H9 (cell line): ENCODE measurements around the gene SUSD2. TPM values are rescaled to one million over a fixed set of nuclear protein-coding genes. Genes with fewer than 3 reads are reported as not detected.

Source experiments
- DNase-seq: peaks from one replicate; pipeline ENCODE4 v3.0.0-alpha.2; 2017
- H2AFZ ChIP-seq: one replicate; pipeline ENCODE4 v1.6.1; 2013; ENCODE audit warnings: mild to moderate bottlenecking, low read length, control low read depth, moderate library complexity
- H2AK5ac ChIP-seq: 2 replicates; pipeline ENCODE4 v1.6.1; 2013; ENCODE audit warnings: low read length, control low read depth, mixed read lengths; ENCODE audit not compliant: insufficient read length
- H2BK120ac ChIP-seq: one replicate; pipeline ENCODE4 v1.6.1; 2013; ENCODE audit warnings: low read depth, mild to moderate bottlenecking, low read length, control low read depth, inconsistent platforms; ENCODE audit not compliant: poor library complexity, severe bottlenecking
- H2BK12ac ChIP-seq: 2 replicates; pipeline ENCODE4 v1.6.1; 2013; ENCODE audit warnings: low read length, control low read depth, mixed read lengths, low read depth; ENCODE audit not compliant: insufficient read length
- H2BK15ac ChIP-seq: 2 replicates; pipeline ENCODE4 v1.6.1; 2013; ENCODE audit warnings: low read depth, low read length, control low read depth
- H2BK20ac ChIP-seq: one replicate; pipeline ENCODE4 v1.6.1; 2013; ENCODE audit warnings: low read depth, mild to moderate bottlenecking, low read length, control low read depth, inconsistent platforms; ENCODE audit not compliant: poor library complexity, severe bottlenecking
- H2BK5ac ChIP-seq: 2 replicates; pipeline ENCODE4 v1.6.1; 2013; ENCODE audit warnings: low read length, control low read depth, mixed read lengths; ENCODE audit not compliant: insufficient read length
- H3K14ac ChIP-seq: 2 replicates; pipeline ENCODE4 v1.6.1; 2013; ENCODE audit warnings: low read length, control low read depth; ENCODE audit not compliant: insufficient read depth
- H3K18ac ChIP-seq: 2 replicates; pipeline ENCODE4 v1.6.1; 2013; ENCODE audit warnings: low read depth, mild to moderate bottlenecking, mixed read lengths, low read length, control low read depth; ENCODE audit not compliant: insufficient read length
- H3K23ac ChIP-seq: 2 replicates; pipeline ENCODE4 v1.6.1; 2013; ENCODE audit warnings: low read length, control low read depth, mixed read lengths, low read depth; ENCODE audit not compliant: insufficient read length
- H3K23me2 ChIP-seq: 2 replicates; pipeline ENCODE4 v1.6.1; 2013; ENCODE audit warnings: low read depth, mild to moderate bottlenecking, mixed read lengths, low read length, control low read depth; ENCODE audit not compliant: insufficient read length, poor library complexity, severe bottlenecking
- H3K27ac ChIP-seq: 2 replicates; pipeline ENCODE4 v1.5.1; 2013; ENCODE audit warnings: low read length, control low read depth, mixed read lengths, low read depth; ENCODE audit not compliant: insufficient read length
- H3K27me3 ChIP-seq: 2 replicates; pipeline ENCODE4 v1.6.1; 2013; ENCODE audit warnings: low read length, control low read depth, inconsistent platforms; ENCODE audit not compliant: insufficient read depth
- H3K4ac ChIP-seq: 2 replicates; pipeline ENCODE4 v1.6.1; 2013; ENCODE audit warnings: low read depth, mild to moderate bottlenecking, control low read depth, inconsistent platforms, low read length, moderate library complexity
- H3K4me1 ChIP-seq: 2 replicates; pipeline ENCODE4 v1.6.1; 2013; ENCODE audit warnings: low read length, control low read depth, inconsistent platforms; ENCODE audit not compliant: insufficient read depth
- H3K4me2 ChIP-seq: 2 replicates; pipeline ENCODE4 v1.6.1; 2013; ENCODE audit warnings: low read length, control low read depth, mixed read lengths; ENCODE audit not compliant: insufficient read length, insufficient read depth
- H3K56ac ChIP-seq: 2 replicates; pipeline ENCODE4 v1.6.1; 2013; ENCODE audit warnings: low read depth, mild to moderate bottlenecking, mixed read lengths, low read length, control low read depth; ENCODE audit not compliant: insufficient read length
- H3K79me1 ChIP-seq: 2 replicates; pipeline ENCODE4 v1.6.1; 2013; ENCODE audit warnings: low read depth, mild to moderate bottlenecking, moderate library complexity, low read length, control low read depth, inconsistent platforms; ENCODE audit not compliant: insufficient read depth, poor library complexity, severe bottlenecking
- H3K79me2 ChIP-seq: 2 replicates; pipeline ENCODE4 v1.6.1; 2013; ENCODE audit warnings: low read length, control low read depth, inconsistent platforms; ENCODE audit not compliant: insufficient read depth
- H3K9ac ChIP-seq: 2 replicates; pipeline ENCODE4 v1.6.1; 2013; ENCODE audit warnings: low read length, control low read depth, mixed read lengths; ENCODE audit not compliant: insufficient read length; ENCODE audit errors: extremely low read depth
- H3K9me3 ChIP-seq: one replicate; pipeline ENCODE4 v1.6.1; 2013; ENCODE audit warnings: low read depth, low read length, inconsistent platforms; ENCODE audit not compliant: control insufficient read depth
- H3T11ph ChIP-seq: one replicate; pipeline ENCODE4 v1.6.1; 2013; ENCODE audit warnings: mild to moderate bottlenecking, low read length, control low read depth, inconsistent platforms
- H4K20me1 ChIP-seq: one replicate; pipeline ENCODE4 v1.6.1; 2013; ENCODE audit not compliant: control insufficient read depth, insufficient read length, insufficient read depth
- H4K5ac ChIP-seq: 2 replicates; pipeline ENCODE4 v1.6.1; 2013; ENCODE audit warnings: low read depth, mild to moderate bottlenecking, mixed read lengths, low read length, control low read depth; ENCODE audit not compliant: insufficient read length
- H4K8ac ChIP-seq: replicated peaks from 2 replicates; pipeline ENCODE4 v1.6.1; 2013; ENCODE audit warnings: low read length, control low read depth, mixed read lengths, low read depth; ENCODE audit not compliant: insufficient read length
- H4K91ac ChIP-seq: 2 replicates; pipeline ENCODE4 v1.6.1; 2013; ENCODE audit warnings: low read depth, mild to moderate bottlenecking, moderate library complexity, mixed read lengths, low read length, control low read depth; ENCODE audit not compliant: insufficient read length
- H3K27ac Mint-ChIP-seq, 3 experiments: 2 replicates in 2 of 3; 3 replicates in 1 of 3; pipeline ENCODE4 v1.8.0; 2020 to 2021; ENCODE audit warnings: mixed read lengths in 3 of 3, mild to moderate bottlenecking in 1 of 3, moderate library complexity in 1 of 3
- H3K27me3 Mint-ChIP-seq: 2 replicates; pipeline ENCODE4 v1.8.0; 2021; ENCODE audit warnings: low read depth, mild to moderate bottlenecking, moderate library complexity, mixed read lengths
- H3K36me3 Mint-ChIP-seq, 3 experiments: 2 replicates in 2 of 3; 3 replicates in 1 of 3; pipeline ENCODE4 v1.8.0; 2020 to 2021; ENCODE audit warnings: low read depth in 3 of 3, mixed read lengths in 3 of 3; ENCODE audit not compliant: insufficient read depth in 1 of 3
- H3K4me1 Mint-ChIP-seq, 2 experiments: 2 replicates each; pipeline ENCODE4 v1.8.0; 2020; ENCODE audit warnings: mixed read lengths in 2 of 2
- H3K4me3 Mint-ChIP-seq, 2 experiments: 2 replicates in 1 of 2; 3 replicates in 1 of 2; pipeline ENCODE4 v1.8.0; 2020 to 2021; ENCODE audit warnings: mild to moderate bottlenecking in 2 of 2, mixed read lengths in 2 of 2, moderate library complexity in 1 of 2
- H3K9me3 Mint-ChIP-seq, 2 experiments: 2 replicates in 1 of 2; 3 replicates in 1 of 2; pipeline ENCODE4 v1.8.0; 2020; ENCODE audit warnings: mild to moderate bottlenecking in 2 of 2, mixed read lengths in 2 of 2, moderate library complexity in 1 of 2
- WGBS: extraction: QIAGEN DNeasy Blood & Tissue Kit; methylation state at CpG from one replicate; pipeline ENCODE4 v1.1.7; 2013; ENCODE audit warnings: missing lambda C conversion rate, low lambda C conversion rate, mixed read lengths; ENCODE audit not compliant: insufficient read length; ENCODE audit errors: extremely low coverage; 5-methylcytosine and 5-hydroxymethylcytosine counted together
- total RNA-seq: library from RNA; stranded (reverse); gene quantifications from 2 replicates; pipeline ENCODE4 v1.2.1, GENCODE V29; 2021
- TF ChIP-seq, protein P1 (sequence below): fragments of 200-600 bp; sonication (generic); conservative IDR thresholded peaks from 3 replicates; pipeline ENCODE4 v1.8.0; 2021; ENCODE audit warnings: antibody characterized with exemption, mild to moderate bottlenecking

SUSD2 gene
- total RNA-seq, 1 experiment from 2014 or later: 4.2 TPM

DNA sequence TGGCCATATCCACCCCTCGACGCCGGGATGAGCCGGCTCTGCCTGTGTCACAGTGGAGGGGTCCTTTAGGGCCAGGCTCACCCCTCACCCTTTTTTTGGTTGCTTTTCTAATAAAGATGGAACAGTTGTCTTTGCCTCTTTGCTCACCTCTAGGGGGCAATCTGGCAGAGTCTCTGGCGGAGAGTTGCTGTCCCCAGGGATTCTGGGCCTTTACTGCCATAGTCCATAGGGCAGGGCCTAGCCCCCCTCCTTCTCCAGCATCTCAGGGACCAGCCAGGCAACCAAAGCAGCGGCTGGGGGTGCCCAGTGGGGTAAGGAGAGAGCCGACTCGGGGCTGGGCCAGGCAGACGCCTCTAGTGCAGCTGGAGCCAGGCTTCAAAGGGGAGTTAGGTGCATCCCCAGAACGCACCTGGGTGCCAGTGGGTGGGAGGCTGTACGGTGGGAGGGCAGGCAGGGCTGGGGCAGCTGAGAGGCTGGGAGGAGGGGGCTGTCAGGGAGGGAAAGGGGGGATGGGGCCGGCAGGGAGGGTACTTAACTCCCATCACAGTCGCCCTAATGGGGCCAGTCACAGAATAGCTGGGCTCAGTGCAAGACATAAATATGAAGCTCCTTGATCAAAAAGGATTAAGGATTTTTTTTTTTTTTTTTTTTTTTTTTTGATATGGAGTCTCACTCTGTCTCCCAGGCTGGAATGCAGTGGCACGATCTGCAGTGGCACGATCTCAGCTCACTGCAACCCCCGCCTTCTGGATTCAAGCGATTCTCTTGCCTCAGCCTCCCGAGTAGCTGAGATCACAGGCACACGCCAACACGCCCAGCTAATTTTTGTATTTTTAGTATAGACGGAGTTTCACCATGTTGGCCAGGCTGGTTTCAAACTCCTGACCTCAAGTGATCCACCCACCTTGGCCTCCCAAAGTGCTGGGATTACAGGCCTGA is 2.5 kb upstream of the SUSD2 start:
- no peaks in the 10 kb centered on the region for H3K9me3 ChIP-seq
- no peaks in the 10 kb centered on the region for H3K23me2 ChIP-seq
- H3K4ac ChIP-seq: no peak overlapping the region
- no CpG with 5 or more reads among the region's 21 CpGs for WGBS
- no peak overlapping the region for H2BK12ac ChIP-seq
- H3K27ac Mint-ChIP-seq: no peak overlapping the region
- H2BK20ac ChIP-seq: no peak overlapping the region
- no peak overlapping the region for H3K4me2 ChIP-seq
- TF ChIP-seq, protein P1, sequence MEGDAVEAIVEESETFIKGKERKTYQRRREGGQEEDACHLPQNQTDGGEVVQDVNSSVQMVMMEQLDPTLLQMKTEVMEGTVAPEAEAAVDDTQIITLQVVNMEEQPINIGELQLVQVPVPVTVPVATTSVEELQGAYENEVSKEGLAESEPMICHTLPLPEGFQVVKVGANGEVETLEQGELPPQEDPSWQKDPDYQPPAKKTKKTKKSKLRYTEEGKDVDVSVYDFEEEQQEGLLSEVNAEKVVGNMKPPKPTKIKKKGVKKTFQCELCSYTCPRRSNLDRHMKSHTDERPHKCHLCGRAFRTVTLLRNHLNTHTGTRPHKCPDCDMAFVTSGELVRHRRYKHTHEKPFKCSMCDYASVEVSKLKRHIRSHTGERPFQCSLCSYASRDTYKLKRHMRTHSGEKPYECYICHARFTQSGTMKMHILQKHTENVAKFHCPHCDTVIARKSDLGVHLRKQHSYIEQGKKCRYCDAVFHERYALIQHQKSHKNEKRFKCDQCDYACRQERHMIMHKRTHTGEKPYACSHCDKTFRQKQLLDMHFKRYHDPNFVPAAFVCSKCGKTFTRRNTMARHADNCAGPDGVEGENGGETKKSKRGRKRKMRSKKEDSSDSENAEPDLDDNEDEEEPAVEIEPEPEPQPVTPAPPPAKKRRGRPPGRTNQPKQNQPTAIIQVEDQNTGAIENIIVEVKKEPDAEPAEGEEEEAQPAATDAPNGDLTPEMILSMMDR: peak; percentile 68
- no peak overlapping the region for H3K23ac ChIP-seq
- no peak overlapping the region for H2BK15ac ChIP-seq
- no peaks in the 10 kb centered on the region for H3K79me2 ChIP-seq
- H3K4me1 ChIP-seq: no peaks in the 10 kb centered on the region
- no peak overlapping the region for H2AFZ ChIP-seq
- H2BK5ac ChIP-seq: no peak overlapping the region
- no peaks in the 10 kb centered on the region for H4K20me1 ChIP-seq
- no peak overlapping the region for H4K91ac ChIP-seq
- no peak overlapping the region for H3K18ac ChIP-seq
- H3K27me3 Mint-ChIP-seq: no peaks in the 10 kb centered on the region; the same call in none of the 2 replicates
- no peak overlapping the region for H3K56ac ChIP-seq
- peaks cover 10 to 22% of the 10 kb centered on the region in 2 experiments for H3K4me1 Mint-ChIP-seq
- H3K27ac ChIP-seq: no peak overlapping the region
- H2AK5ac ChIP-seq: no peak overlapping the region
- no peak overlapping the region; a peak in 1 of 5 replicates for H3K4me3 Mint-ChIP-seq
- no peak overlapping the region for H4K5ac ChIP-seq
- peak; percentile 67 for DNase-seq
- no peak overlapping the region for H4K8ac ChIP-seq
- H3T11ph ChIP-seq: no peak overlapping the region
- H3K27me3 ChIP-seq: no peaks in the 10 kb centered on the region
- H3K14ac ChIP-seq: no peak overlapping the region
- H3K79me1 ChIP-seq: no peaks in the 10 kb centered on the region
- no peaks in the 10 kb centered on the region; a peak in 2 of 5 replicates for H3K9me3 Mint-ChIP-seq
- H3K9ac ChIP-seq: no peak overlapping the region
- peaks cover 2 to 13% (median 9%) of the 10 kb centered on the region in 3 experiments; a peak in 5 of 7 replicates for H3K36me3 Mint-ChIP-seq
- H2BK120ac ChIP-seq: no peak overlapping the region
